T47D (cell line): ENCODE results near the gene TEX19.

ENCODE experiments used
- DNase-seq, 2 experiments: peaks; one replicate each; pipeline versions ENCODE4 v3.0.0 to v3.0.0-alpha.2; 2011 to 2012; ENCODE audit warnings: low read depth in 1 of 2, low spot score in 1 of 2
- JUND ChIP-seq: IDR thresholded peaks from 2 replicates; pipeline ENCODE4 v1.6.1; 2012; ENCODE audit warnings: low read depth
- in situ Hi-C: cut with HindIII; loops from 2 replicates; pipeline ENCODE4 v1.10.0; 2016; ENCODE audit warnings: low sequenced_read_pairs, low pct_unique_long_range_greater_than_20kb

The TEX19 gene

DNA sequence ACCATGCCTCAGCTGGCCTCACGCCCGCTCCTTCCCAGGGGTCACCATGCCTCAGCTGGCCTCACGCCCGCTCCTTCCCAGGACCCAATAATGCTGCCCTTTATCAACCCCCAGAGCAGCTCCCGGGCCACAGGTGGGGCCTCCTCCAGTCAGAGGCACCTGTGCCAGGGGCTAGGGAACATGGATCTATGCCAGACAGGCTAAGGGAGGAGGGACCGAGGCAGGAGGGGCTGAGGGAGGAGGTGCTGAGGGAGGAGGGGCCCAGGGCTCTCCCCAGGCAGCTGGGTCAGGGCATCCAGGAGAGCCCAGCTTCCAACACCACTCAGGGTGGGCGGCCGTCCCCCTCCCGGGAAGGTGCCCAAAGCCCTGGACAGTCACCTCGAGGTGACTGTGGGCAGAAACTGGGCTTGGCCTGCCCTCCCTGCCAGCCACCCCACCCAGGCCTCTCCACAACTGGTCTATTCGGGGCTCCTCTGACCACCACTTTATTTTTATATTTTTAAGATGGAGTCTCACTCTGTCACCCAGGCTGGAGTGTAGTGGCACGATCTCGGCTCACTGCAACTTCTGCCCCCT, 31.9 kb downstream of the TEX19 start:
- no peak for DNase-seq
- in situ Hi-C loops = no loop called here
- no peak for TF ChIP-seq JUND

DNA sequence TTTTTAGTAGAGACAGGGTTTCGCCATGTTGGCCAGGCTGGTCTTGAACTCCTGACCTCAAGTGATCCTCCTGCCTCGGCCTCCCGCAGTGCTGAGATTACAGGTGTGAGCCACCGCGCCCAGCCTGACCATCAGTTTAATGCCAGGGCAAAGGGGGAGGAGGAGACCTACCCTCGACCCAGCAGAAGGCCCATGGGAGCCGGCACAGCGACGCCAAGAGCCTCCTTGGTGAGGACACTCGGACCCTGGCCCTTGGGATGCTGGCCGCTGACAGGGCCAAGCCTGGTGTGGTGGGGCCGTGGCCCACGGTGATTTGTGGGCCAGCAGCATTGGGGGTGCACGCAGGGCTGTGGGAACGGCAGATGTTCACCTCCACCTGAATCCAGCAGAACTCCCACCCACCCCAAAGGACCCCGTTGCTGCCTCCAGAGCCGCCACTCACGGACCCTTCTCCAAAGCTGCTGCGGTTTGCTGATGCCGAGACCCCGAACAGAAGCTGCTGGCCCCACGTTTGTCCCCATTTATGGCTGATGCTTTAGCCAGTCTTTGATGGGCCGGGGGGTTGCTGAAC, 32.5 kb downstream of the TEX19 start:
- DNase-seq = no peak
- TF ChIP-seq JUND = no peak
- in situ Hi-C loops = no loop called here

DNA sequence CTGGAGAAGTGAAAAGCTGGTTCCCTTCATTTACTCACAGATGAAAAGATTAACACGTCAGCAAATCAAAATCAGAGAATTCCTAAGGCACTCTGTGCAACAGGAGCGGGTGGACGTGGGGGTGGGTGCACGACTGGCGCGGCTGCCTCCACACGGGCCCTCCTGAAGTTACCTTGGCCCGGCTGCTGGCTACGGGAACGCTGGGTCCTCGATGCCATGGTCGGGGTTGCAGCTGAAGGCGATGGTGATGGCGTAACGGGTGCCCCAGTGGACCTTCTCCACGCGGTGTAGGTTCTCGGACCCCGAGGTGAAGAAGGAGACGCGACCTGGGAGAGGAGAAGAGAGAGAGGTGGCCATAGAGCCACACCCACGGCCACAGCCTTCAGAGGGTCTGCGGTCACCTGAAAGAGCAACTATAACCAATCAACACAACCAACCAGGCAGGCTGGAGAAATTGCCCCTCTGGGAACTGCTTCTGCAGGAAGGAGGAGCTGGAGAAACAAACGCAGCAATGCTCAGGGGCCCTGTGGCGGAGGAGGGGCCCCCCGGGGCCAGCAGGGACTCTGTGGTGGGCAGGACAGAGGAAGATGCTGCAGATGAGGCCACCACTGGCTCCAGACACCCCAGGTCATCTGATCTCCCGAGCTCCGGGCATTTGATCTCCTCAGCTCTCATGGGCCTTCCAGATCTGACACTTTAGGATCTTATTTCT, 33.3 kb downstream of the TEX19 start:
- DNase-seq = no peak
- in situ Hi-C loops = no loop called here
- no peak for TF ChIP-seq JUND

DNA sequence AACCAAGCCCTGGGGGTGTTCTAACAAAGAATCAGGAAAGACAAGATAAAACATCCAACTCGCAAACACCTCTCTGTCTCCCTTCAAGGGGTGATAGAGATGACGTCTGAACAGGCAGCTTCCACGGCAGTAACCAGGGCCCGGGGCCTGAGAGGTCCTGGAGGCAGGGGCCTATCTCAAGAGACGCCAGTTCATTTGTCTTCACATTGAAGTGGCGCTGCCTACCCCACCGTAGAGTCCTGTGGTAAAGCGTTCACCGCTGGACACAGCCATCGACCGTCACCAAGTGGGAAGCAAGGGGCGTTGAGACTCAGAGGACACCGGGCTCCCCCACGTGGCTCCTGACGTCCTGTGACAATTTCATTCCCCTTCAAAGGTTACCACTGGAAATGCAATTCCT, 33.9 kb downstream of the TEX19 start:
- TF ChIP-seq JUND = no peak
- in situ Hi-C loops = no loop called here
- no peak for DNase-seq

DNA sequence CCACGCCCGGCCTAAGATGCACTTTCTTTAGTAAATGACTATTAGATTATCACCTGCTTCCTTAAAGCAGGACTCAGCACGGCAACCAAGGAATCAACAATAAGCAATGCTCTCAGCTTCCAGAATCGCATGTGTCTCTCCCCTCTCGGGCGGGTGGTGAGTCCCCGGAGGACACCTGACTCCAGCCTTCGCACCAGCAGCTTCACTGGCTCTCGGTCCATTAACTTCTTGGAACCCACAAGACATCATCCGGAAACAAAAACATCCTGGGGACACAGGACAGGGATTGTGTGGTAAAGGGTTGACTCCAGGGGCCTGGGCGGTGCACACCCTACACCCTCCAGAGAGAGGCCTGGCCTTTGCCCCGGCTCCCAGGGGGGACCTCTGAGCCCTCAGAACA, 35.2 kb downstream of the TEX19 start:
- no peak for TF ChIP-seq JUND
- in situ Hi-C loops = no loop called here

DNA sequence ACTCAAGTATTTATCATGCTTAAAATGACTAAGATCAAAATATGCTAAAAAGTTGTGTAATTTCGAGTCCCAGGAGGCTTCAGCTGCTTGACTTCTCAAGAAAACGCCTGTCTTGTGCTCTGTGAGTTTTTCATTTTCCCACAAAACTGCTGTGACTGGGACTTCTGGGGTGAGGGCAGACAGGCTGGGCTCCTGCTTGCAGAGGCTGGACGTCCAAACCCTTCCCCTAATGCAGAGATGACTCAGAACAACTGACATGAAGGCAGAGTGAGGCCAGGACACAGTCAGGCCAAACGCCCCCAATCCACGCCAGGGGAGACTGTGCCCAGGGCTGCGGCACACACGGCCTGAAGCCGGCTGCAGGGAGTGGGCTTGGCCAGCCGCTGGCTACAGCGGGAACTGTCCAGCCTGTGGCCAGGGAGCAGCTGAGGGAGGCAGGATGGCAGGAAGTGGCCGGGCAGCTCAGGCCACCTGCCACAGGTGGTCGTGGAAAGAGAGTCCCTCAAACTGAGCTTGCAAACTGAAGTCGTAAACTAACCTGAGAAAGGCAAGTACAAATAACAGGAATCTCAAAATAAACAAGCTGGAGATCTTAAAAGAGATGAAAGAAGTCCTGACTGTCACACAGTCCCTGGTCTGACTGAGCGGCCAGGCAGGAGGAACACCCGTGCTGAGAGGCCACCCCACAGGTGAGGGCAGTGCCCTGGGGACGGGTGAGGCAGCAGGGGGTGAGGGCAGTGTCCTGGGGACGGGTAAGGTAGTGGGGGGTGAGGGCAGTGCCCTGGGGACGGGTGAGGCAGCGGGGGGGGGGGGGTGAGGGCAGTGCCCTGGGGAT, 37.8 kb downstream of the TEX19 start:
- in situ Hi-C loops = no loop called here
- no peak for TF ChIP-seq JUND

More for the DNA sequence above, 35.2 kb downstream of the TEX19 start:
- no peak for DNase-seq

DNA sequence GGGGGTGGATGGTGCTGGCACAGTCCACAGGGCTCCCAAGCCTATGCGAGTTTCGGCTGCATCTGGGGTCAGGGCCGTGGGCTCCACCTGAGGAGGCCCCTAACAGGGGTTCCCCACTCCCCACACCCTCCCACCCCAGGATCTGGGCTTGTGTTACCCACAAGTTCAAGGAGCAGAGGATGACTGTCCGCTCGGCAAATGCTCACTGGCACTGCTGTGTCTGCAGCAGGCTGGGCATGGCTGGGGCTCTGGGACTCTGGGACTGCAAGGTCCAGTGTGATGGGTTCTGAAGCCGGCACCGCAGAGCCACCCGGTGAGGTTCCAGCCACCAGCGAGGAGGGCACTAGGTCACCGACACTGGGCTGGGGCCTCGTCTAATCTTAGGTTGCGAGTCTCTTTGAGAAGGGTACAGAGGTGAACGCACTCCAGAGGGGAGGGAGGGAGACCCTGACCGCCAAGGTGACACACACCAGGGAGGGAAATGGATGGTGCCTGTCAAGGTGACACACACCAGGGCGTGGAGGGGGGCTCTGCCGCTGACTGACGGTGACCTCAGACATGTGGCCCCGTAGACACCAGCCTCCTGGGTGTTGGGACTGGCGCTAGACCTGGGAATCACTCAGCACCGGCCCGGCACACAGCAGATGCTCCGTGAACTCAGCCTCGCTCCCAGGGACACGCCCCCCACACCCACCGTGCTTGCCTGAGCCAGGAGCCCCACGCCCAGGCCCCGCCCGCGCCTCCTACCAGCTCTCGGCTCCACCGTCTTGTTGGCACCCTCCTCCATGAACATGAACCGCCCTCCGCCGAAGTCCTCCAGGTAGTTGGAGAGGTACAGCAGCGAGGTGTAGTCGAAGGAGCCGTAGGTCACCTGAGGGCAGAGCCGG, 38.6 kb downstream of the TEX19 start:
- no peak for DNase-seq
- no peak for TF ChIP-seq JUND
- in situ Hi-C loops = no loop called here

More for the DNA sequence above, 37.8 kb downstream of the TEX19 start:
- peak; percentile 47 to 58 for DNase-seq

DNA sequence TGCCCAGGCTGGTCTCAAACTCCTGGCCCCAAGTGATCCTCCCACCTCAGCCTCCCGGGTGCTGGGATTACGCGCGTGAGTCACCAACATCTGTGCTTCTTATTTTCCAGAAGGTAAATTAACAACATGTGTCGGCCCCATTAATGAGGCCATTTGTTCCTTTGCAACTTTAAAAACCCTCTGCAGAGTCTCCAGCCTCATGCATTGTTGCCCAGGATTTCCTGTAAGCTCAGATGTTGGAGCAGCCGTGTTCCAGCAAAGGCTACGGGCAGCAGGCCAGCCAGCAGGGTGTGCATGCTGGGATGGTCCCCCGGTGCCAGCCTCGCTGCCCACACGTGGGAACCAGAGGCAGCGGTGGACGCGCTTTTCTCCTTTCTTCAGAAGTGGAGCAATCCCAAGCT, 40.0 kb downstream of the TEX19 start:
- no peak for DNase-seq
- no peak for TF ChIP-seq JUND
- in situ Hi-C loops = no loop called here

DNA sequence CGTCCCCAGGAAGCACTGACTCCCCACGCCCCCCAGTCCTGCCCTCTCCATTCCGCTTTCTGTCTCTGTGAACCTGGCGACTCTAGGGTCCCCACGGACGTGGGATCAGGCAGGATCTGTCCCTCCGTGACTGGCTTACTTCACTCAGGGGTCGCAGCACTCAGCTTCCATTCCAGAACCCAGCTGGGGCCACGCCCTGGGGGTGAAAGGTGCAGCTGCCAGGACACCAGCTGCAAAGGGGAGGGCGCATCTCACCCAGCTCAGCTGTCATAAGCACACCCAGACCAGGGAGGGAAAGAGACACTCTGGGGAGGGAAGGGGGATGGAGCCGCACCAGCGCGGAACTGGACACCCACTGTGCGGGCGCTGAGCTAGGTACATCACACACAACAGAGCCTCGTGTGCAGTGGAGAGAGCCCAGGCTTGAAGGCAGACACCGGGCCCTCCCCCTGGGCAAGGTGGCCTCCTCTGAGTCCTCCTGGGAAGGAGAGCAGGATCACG, 40.6 kb downstream of the TEX19 start:
- DNase-seq = no peak
- no peak for TF ChIP-seq JUND
- in situ Hi-C loops = no loop called here

DNA sequence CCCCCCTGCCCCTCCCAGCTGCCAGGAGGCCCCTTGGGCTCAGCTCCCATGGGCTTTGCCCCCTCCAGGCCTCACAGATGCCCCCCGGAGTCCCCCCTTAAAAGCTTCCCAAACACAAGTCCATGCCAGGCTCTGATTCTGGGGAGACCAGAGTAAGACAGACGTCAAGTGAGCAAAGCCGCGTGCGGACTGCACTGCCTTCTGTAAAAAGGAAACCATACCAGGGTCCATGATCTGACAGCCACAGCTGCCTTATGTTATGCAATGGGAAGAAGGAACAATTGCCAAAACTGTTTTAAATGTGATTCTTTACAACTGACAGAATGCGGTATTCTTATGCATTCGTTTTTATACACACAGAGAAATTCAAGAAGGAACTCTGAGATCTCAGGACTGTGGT, 41.2 kb downstream of the TEX19 start:
- DNase-seq = no peak
- in situ Hi-C loops = no loop called here
- no peak for TF ChIP-seq JUND

DNA sequence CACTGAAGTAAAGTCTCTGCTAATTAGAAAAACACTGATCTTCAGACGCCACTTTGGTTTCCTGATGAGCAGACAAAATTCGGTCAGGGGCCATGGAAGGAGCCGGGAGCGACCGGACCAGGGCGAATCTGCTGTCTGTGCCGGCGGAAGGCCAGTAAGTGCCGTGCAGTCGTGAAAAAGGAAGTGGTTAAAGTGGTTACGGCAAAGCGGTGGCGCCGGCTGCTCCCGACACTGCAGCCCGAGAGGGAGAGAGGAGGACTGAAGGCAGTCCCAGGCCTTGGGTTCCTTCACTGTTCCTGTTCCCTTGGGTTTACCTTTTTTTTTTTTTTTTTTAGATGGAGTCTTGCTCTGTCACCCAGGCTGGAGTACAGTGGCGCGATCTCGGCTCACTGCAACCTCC, 41.8 kb downstream of the TEX19 start:
- no peak for DNase-seq
- no peak for TF ChIP-seq JUND
- in situ Hi-C loops = no loop called here

DNA sequence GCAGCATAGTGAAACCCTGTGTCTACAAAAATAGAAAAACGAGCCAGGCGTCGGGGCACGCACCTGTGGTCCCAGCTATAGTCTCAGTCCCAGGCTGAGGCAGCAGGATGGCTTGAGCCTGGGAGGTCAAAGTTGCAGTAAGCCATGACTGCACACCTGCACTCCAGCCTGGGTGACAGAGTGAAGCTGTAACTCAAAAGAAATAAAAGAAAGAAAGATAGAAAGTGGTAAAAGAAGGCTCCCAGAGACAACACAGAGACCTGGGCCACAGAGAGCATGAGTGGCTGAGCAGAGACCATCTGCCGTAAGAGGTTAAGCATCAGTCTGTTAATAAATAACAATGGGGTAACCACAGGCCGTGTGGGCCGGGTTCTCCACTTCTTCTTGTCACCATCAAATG, 43.8 kb downstream of the TEX19 start:
- no peak for DNase-seq
- in situ Hi-C loops = no loop called here
- no peak for TF ChIP-seq JUND
